ENCODE results near the gene DENND1A.

Gene DENND1A

GRCh38 chr9:123567013-123567412, 362.9 kb downstream of the DENND1A start:
- no peak for TF ChIP-seq CTCF (IDR thresholded peaks at IDR 0.05)

- TF ChIP-seq CTCF (IDR thresholded peaks at IDR 0.05), result no peak
Measured at GRCh38 chr9:123564652-123565051, 365.3 kb downstream of the DENND1A start.

- no peak for TF ChIP-seq CTCF (IDR thresholded peaks at IDR 0.05)
Measured at GRCh38 chr9:123562844-123563346, 367.0 kb downstream of the DENND1A start.

GRCh38 chr9:123561046-123561445, 368.9 kb downstream of the DENND1A start:
- no peak for TF ChIP-seq CTCF (IDR thresholded peaks at IDR 0.05)

GRCh38 chr9:123556464-123557435, 373.2 kb downstream of the DENND1A start:
- no peak for TF ChIP-seq CTCF (IDR thresholded peaks at IDR 0.05)

- TF ChIP-seq CTCF (IDR thresholded peaks at IDR 0.05), result no peak
Measured at GRCh38 chr9:123555646-123556045, 374.3 kb downstream of the DENND1A start.

- no peak for TF ChIP-seq CTCF (IDR thresholded peaks at IDR 0.05)
Measured at GRCh38 chr9:123552530-123552929, 377.4 kb downstream of the DENND1A start.

Data from LNCAP (cell line).